ENCODE measurements around the gene APP.

The APP gene

GRCh38 chr21:26147535-26147934, 23.0 kb downstream of the APP start:
- CTCF ChIA-PET = interaction anchor here (0.8 to 1.5 kb wide), 2 partner anchors 11 to 22 kb away, joined by 3 to 5 read pairs; no protein-coding TSS in a partner anchor
- TF ChIP-seq, protein P1, sequence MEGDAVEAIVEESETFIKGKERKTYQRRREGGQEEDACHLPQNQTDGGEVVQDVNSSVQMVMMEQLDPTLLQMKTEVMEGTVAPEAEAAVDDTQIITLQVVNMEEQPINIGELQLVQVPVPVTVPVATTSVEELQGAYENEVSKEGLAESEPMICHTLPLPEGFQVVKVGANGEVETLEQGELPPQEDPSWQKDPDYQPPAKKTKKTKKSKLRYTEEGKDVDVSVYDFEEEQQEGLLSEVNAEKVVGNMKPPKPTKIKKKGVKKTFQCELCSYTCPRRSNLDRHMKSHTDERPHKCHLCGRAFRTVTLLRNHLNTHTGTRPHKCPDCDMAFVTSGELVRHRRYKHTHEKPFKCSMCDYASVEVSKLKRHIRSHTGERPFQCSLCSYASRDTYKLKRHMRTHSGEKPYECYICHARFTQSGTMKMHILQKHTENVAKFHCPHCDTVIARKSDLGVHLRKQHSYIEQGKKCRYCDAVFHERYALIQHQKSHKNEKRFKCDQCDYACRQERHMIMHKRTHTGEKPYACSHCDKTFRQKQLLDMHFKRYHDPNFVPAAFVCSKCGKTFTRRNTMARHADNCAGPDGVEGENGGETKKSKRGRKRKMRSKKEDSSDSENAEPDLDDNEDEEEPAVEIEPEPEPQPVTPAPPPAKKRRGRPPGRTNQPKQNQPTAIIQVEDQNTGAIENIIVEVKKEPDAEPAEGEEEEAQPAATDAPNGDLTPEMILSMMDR (IDR thresholded peaks at IDR 0.05; ENCODE audit: control extremely low read depth, extremely low read depth, low read depth, missing control alignments) = no peak
- POLR2A ChIA-PET = no interaction called here
- DNase-seq (ENCODE audit: extremely low spot score) = no peak

DNA sequence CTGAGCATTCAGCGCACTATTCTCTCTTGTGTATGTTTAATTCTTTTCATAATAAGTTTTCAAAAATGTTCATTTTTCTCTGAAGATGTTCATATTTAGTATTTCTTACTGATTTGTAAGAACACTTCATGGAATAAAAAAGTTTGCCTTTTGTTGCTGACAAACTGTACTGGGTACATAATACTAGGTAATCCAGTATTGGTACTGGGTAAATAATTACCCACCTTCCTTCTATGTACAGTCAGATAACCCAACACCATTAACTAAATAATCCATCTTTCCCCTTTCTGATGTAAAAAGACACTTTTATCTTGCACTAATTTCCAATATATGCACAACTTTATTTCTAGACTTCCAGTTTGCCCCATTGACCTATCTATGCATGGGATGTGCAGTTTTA, 23.9 kb downstream of the APP start:
- no peak for DNase-seq (ENCODE audit: extremely low spot score)
- CTCF ChIA-PET = interaction anchor here (1.5 kb wide), 1 partner anchor 12 kb away, joined by 5 read pairs; no protein-coding TSS in a partner anchor
- TF ChIP-seq, protein P1 (IDR thresholded peaks at IDR 0.05; ENCODE audit: control extremely low read depth, extremely low read depth, low read depth, missing control alignments) = no peak
- POLR2A ChIA-PET = no interaction called here

GRCh38 chr21:26144031-26144430, 26.5 kb downstream of the APP start:
- TF ChIP-seq, protein P1 (IDR thresholded peaks at IDR 0.05; ENCODE audit: control extremely low read depth, extremely low read depth, low read depth, missing control alignments) = no peak
- POLR2A ChIA-PET = no interaction called here

DNA sequence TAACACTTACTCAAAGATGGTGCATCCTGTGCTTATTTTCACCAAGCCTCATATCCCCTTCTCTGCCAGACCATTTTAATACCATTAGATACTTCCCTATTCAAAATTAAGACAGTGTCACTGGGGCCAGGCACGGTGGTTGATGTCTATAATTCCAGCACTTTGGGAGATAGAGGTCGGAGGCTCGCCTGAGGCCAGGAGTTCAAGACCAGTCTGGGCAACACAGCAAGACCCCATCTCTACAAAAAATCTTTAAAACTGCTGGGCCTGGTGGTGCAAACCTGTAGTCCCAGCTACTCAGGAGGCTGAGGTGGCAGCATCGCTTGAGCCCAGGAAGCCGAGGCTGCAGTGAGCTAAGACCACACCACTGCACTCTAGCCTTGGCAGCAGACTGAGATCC, 28.2 kb downstream of the APP start:
- TF ChIP-seq, protein P1 (IDR thresholded peaks at IDR 0.05; ENCODE audit: control extremely low read depth, extremely low read depth, low read depth, missing control alignments) = no peak
- ChIA-PET POLR2A (no interaction called here), CTCF (no interaction called here)
- no peak for DNase-seq (ENCODE audit: extremely low spot score)

More at GRCh38 chr21:26144031-26144430, 26.5 kb downstream of the APP start:
- CTCF ChIA-PET = interaction anchor here (1.0 kb wide), 2 partner anchors 10 kb away, joined by 3 read pairs; no protein-coding TSS in a partner anchor
- DNase-seq (ENCODE audit: extremely low spot score) = no peak

DNA sequence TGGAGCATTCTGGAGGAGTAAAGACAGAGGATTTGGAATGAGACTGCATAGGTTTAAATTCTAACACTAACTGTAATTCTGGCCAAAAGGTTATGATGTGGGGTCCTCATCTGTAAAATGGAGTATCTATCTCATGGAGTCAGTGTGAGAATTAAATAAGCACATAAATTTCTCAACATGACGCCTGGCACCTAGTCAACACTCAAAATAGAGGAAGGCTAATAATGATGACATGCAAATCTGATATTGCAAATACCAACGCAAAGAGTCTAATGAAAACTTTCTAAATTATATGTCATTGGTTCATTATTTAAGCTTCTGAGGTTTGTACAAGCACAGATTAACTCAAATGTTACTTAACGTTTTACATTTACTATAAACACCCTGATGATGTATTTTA, 29.6 kb downstream of the APP start:
- TF ChIP-seq, protein P1 (IDR thresholded peaks at IDR 0.05; ENCODE audit: control extremely low read depth, extremely low read depth, low read depth, missing control alignments) = no peak
- no peak for DNase-seq (ENCODE audit: extremely low spot score)
- POLR2A ChIA-PET = no interaction called here
- CTCF ChIA-PET = no interaction called here

GRCh38 chr21:26140164-26140579, 30.4 kb downstream of the APP start:
- CTCF ChIA-PET = interaction anchor here (1.9 kb wide), 1 partner anchor 10 kb away, joined by 5 read pairs; no protein-coding TSS in a partner anchor
- TF ChIP-seq, protein P1 (IDR thresholded peaks at IDR 0.05; ENCODE audit: control extremely low read depth, extremely low read depth, low read depth, missing control alignments) = no peak
- DNase-seq (ENCODE audit: extremely low spot score) = no peak
- POLR2A ChIA-PET = no interaction called here
